Ovary (tissue), 3 donors: ENCODE measurements around the gene MMP7.

Source experiments
- CTCF ChIP-seq, 3 donors: fragments of 450-650 bp in 2 of 3; fragments of 200-600 bp in 1 of 3; IDR thresholded peaks; one replicate each; pipeline versions ENCODE4 v1.5.1 to v1.8.0; 2016 to 2022; ENCODE audit warnings: antibody characterized with exemption in 3 of 3, mild to moderate bottlenecking in 1 of 3
- EP300 ChIP-seq: sonication (generic); formaldehyde crosslinking; IDR thresholded peaks from one replicate; pipeline ENCODE4 v1.6.1; 2017; ENCODE audit warnings: antibody characterized with exemption
- POLR2A ChIP-seq: fragments of 450-650 bp; IDR thresholded peaks from one replicate; pipeline ENCODE4 v1.6.1; 2017; ENCODE audit warnings: antibody characterized with exemption, mild to moderate bottlenecking, moderate library complexity
- donor health status: DM: no; HTN: no; CAD: no.

- TF ChIP-seq CTCF (IDR thresholded peaks at IDR 0.05) (no peak), EP300 (no peak), POLR2A (no peak)
Observed at GRCh38 chr11:102485095-102485722, 45.3 kb downstream of the MMP7 start.
